ENCODE data around the gene TP53RK. TPM values are rescaled to one million over a fixed set of nuclear protein-coding genes. Genes with fewer than 3 reads are reported as not detected.
"Not testable (repeated sequence)": the region's sequence is repeated elsewhere in the genome, so short reads cannot be mapped to it uniquely, and the experiment has no call there.

Gene TP53RK
- total RNA-seq, 1 experiment from 2014 or later = 56.6 TPM

DNA sequence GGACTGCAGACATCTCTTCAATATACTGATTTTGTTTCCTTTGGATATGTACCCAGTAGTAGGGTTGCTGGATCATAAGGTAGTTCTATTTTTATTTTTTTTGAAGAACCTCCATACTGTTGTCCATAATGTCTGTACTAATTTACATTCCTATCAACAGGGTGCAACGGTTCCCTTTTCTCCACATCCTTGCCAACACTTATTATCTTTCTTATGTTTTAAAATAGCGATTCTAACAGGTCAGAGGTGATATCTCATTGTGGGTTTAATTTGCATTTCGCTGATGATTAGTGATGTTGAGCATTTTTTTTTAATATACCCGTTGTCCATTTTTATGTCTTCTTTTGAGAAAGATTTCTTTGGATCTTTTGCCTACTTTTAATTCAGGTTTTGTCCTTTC lies 2.0 kb upstream of the TP53RK start:
- no peak for DNase-seq (ENCODE audit: low read depth, low spot score)
- in situ Hi-C loops (cut with HindIII; ENCODE audit: low pct_unique_long_range_greater_than_20kb, low sequenced_read_pairs) = loop anchor here (25.0 kb wide), 1 partner anchor 154 kb away; no protein-coding TSS in a partner anchor

DNA sequence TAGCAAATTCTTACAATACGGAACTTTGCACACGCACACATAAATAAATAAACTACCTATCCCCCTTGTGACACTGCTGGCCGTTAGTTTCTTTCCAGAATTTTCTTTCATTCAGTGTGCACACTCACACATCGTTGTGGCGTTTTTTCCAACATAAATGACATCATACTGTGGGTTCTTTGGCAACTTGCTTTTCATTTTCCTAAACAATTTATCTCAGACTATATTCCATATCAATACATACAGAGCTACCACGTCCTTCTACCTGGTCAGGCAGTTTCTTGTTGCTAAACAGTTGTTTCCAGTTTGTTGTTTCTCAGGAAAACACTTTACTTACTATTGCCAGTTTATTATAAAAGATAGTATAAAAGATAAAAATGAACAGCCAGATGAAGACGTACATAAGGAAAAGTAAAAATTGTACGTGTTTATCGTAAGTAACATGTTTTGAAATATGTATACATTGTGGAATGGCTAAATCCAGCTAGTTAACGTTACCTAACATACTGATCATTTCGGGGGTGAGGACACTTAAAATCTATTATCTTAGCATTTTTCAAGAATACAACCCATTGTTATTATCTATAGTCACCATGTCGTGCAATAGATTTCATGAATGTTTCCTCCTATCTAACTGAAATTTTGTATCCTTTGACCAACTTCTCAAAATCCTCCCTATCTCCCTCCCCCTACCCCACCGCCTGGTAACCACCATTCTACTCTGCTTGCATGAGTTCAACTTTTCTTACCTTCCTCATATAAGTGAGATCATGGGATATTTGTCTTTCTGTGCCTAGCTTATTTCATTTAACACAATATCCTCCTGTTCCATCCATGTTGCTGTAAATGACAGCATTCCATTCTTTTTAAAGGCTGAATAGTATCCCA lies 1.2 kb upstream of the TP53RK start:
- in situ Hi-C loops (cut with HindIII; ENCODE audit: low pct_unique_long_range_greater_than_20kb, low sequenced_read_pairs) = loop anchor here (25.0 kb wide), 1 partner anchor 153 kb away; no protein-coding TSS in a partner anchor
- DNase-seq (ENCODE audit: low read depth, low spot score) = no peak

DNA sequence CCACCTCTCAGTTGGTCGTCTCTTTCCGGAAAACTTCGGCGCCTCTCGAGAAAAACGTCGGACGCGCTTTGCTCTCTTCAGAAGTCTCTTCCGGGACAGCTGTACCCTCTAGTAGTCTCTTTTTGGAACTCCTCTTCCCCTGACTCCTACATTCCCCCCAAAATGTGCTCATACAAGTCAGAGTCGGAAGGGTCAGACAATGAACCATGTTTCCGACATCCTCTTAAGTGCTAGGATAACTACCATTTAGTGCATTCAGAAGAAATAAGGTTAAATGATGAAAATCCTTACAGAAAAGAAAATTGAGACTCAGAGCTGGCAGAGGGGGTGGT lies 476 bp upstream of the TP53RK start:
- in situ Hi-C loops (cut with HindIII; ENCODE audit: low pct_unique_long_range_greater_than_20kb, low sequenced_read_pairs) = loop anchor here (25.0 kb wide), 1 partner anchor 152 kb away; no protein-coding TSS in a partner anchor

DNA sequence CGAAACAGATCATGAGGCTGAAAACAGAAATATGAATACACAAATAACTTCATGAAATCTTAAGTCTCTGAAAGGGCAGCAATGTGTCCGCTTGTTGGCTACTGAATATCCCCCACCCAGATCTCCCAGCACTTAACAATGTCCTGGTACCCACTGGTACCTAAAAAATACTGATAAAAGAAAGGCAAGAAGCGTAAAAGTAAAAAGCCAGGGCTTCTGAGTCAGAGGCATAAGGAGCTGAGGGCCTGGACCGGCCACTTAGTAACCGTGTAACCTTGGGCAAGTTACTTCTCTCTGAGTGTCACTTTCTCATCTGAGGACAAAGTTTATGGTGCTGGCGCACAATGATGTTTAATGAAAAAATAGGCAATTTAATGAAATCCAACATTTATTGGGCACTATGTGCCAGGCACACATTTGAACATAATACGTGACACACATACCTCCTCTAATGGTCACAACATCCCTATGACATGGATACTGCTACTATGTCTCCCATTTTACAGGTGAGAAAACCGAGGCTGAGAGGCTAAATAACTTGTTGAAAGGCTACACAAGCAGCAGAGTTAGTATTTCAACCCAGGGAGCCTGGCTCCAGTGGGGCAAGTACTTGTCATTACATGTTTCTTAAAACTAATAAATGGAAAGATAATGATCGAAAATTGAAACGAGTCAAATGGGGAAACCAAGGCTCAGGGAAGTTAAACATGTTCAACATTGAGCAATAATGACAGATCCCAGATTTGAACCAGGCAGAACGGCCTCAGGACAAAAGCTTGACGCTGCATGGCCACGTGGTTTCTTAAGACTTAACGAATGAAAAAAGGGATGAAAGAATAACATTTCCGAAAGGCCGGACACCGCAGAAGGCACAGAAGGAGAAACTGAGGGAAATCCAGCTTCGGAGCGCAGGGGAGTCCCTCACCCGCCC lies 828 bp downstream of the TP53RK start:
- peak; percentile 46 for DNase-seq (ENCODE audit: low read depth, low spot score)
- in situ Hi-C loops (cut with HindIII; ENCODE audit: low pct_unique_long_range_greater_than_20kb, low sequenced_read_pairs) = loop anchor here (25.0 kb wide), 1 partner anchor 151 kb away; no protein-coding TSS in a partner anchor

More for the DNA sequence above, 476 bp upstream of the TP53RK start:
- no peak for DNase-seq (ENCODE audit: low read depth, low spot score)

DNA sequence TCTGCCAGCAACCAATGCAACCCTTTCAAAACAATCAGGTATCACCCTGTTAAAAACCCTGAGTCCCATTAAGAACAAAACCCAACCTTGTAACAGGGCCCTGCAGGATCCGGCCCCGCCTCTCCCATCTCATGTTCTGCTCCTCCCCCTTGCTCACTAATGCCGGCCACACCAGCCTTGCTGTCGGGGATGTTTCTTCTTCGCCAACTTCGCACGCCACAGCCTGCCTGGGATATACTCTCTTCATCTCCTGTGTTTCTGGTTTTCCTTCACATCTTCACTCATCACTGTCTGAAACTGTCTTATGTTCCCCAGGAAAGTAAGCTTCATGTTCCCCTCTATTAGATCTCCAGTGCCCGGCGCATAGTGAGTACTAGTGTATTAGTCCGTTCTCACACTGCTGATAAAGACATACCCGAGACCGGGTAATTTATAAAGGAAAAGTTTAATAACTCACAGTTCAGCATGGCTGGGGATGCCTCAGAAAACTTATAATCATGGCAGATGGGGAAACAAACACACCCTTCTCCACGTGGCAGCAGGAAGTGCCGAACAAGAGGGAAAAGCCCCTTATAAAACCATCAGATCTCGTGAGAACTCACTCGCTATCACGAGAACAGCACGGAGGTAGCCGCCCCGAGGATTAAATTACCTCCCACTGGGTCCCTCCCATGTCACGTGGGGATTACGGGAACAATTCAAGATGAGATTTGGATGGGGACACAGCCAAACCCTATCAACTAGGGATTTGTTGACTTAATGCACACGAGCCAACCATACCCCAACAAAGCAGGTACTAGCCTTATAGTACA lies 5.1 kb downstream of the TP53RK start:
- in situ Hi-C loops (cut with HindIII; ENCODE audit: low pct_unique_long_range_greater_than_20kb, low sequenced_read_pairs) = loop anchor here (25.0 kb wide), 1 partner anchor 147 kb away; no protein-coding TSS in a partner anchor
- DNase-seq (ENCODE audit: low read depth, low spot score) = peak; percentile 92

DNA sequence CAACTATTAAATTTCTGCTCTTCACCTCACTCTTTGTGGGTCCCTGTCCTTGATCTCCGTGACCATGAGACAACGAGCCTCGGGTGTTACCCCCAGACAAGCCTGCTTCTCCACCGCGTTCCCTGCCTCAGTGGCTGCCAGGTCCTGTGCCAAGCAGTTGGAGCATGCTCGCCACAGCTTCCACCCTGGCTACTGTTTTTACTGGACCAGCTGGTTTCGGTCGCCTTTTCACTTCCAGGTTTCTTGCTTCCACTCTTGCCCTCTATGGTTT lies 5.6 kb downstream of the TP53RK start:
- in situ Hi-C loops (cut with HindIII; ENCODE audit: low pct_unique_long_range_greater_than_20kb, low sequenced_read_pairs) = loop anchor here (25.0 kb wide), 1 partner anchor 146 kb away; no protein-coding TSS in a partner anchor
- no peak for DNase-seq (ENCODE audit: low read depth, low spot score)

DNA sequence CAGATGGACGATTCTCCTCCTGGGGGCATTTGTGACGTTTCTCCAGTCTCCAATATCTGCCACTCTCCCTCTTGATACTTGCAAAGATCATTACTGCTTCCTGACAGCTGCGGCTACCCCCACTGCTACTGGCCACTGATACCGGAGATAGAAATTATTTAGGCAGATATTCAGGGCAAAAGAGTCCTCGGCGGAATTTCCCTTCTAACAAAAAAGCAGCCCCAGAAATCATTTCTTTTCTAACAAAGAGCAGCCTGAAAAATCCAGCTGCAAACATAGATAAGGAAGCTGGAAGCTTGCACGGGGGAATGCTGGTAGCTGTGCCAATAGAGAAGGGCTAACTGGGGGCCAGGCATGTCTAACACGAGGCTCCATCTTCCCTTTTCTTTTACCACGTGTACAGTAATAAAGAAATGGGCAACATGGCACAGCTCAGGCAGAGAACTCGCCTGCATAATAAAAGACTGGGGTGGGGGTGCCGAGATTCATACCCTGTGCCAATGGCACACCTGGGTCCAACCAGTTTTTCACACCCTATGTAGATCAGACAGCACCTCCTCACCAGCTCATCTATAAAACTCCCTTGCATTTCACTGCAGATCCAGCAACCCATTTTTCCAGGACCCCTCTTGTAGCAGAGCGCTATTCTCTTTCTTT lies 6.1 kb downstream of the TP53RK start:
- DNase-seq (ENCODE audit: low read depth, low spot score) = no peak
- in situ Hi-C loops (cut with HindIII; ENCODE audit: low pct_unique_long_range_greater_than_20kb, low sequenced_read_pairs) = loop anchor here (25.0 kb wide), 1 partner anchor 146 kb away; no protein-coding TSS in a partner anchor

DNA sequence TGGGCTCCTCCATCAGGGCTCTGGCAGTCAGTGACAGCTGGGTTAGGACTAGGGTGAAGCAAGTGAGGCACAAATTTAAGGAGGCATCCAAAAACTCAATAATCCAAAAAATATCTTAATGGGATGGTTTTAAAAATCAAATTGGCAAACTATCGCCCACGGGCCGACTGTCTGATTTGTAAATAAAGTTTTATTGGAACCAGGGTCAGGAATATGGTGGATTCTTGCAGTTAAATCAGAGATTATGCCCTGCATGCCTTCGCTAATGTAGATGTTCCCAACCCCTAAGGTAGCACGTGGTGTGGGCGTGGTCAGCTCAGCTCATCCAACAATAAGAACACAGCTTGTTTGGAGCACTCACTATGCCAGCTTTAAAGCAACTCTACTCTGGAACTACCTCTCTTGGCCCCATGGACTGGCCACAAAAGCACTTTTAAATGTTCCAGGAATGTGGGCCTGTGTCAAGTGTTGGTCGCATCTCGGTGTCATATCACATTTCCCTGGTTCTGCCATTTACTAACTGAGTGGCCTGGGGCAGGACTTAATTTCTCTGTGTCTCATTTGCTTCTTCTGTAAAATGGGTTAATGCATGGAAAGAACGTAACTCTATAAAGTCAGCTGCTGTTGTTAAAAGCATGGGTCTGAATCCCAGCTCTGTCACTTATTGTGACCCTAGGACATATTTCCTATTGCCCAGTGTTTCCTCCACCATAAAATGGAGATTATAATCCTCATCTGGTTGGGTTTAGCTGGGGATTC lies 7.0 kb downstream of the TP53RK start:
- in situ Hi-C loops (cut with HindIII; ENCODE audit: low pct_unique_long_range_greater_than_20kb, low sequenced_read_pairs) = loop anchor here (25.0 kb wide), 1 partner anchor 145 kb away; no protein-coding TSS in a partner anchor
- DNase-seq (ENCODE audit: low read depth, low spot score) = peak; percentile 64

DNA sequence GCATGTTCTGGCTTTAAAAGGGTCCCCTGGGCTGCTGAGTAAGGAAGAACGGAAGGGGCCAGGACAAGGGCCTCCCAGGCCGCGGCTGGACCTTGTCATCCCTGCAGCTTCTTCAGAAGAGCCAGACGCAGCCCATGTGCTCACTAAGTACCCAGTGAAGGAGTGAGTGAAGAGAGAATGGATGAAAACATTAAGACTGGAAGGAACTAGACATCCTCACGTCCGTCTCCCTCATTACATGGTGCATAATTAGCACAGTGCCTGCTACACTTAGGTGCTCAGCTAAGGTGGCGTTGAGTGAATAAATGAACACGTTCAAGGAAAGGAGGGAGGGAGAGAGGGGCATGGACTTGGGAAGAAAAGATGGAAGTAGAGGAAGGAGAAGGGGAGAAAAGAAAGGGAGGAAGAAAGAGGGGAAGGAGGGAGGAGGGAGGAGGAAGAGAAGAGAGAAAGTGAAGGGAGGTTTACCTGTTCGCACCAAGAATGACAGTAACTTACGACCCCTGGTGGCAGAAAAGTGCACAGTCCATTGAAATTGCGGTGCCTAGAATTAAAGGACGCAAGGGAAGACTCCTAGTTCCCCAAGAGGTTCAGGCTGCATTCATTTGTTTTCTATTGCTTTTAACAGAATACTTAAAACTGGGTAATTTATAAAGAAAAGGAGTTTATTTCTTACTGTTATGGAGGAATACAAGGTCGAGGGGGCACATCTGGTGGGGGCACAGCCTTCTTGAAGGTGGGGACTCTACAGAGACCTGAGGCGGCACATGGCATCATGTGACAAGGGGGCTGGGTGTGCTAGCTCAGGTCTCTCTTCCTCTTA lies 8.0 kb downstream of the TP53RK start:
- in situ Hi-C loops (cut with HindIII; ENCODE audit: low pct_unique_long_range_greater_than_20kb, low sequenced_read_pairs) = loop anchor here (25.0 kb wide), 1 partner anchor 144 kb away; no protein-coding TSS in a partner anchor
- DNase-seq (ENCODE audit: low read depth, low spot score) = peak; percentile 79

DNA sequence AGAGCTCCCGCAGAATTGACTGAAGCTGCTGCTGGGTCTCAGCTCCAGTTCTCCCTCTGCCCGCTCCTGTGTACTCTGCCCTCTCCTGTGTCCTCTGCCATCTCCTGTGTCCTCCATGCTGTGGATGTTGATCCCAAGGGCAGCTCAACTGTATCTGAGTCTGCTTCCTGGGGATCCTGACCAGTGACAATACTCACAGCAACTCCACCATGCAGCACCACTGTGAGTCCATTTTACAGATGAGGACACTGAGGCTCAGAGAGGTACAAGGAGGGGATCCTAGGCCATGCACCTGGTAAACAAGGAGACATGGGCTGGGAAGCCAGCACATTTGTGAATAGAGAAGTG lies 8.6 kb downstream of the TP53RK start:
- no peak for DNase-seq (ENCODE audit: low read depth, low spot score)
- in situ Hi-C loops (cut with HindIII; ENCODE audit: low pct_unique_long_range_greater_than_20kb, low sequenced_read_pairs) = loop anchor here (25.0 kb wide), 1 partner anchor 143 kb away; no protein-coding TSS in a partner anchor

DNA sequence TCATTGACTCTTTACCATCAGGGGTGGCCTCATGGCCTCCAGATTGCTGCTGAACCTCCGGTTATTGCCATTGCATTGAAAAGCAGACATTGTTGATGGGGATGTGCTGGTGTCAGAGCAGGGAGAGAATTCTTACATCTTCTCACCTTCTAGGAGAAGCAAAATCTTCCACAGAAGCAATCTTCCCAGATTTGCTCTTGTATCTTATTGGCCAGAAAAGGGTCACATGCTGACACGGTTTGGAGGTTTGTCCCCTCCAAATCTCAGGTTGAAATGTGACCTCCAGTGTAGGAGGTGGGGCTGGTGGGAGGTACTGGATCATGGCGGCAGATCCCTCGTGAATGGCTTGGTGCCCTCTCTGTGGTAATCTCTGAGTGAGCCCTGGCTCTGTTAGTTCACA lies 10.7 kb downstream of the TP53RK start:
- no peak for DNase-seq (ENCODE audit: low read depth, low spot score)
- in situ Hi-C loops (cut with HindIII; ENCODE audit: low pct_unique_long_range_greater_than_20kb, low sequenced_read_pairs) = loop anchor here (25.0 kb wide), 1 partner anchor 141 kb away; no protein-coding TSS in a partner anchor

DNA sequence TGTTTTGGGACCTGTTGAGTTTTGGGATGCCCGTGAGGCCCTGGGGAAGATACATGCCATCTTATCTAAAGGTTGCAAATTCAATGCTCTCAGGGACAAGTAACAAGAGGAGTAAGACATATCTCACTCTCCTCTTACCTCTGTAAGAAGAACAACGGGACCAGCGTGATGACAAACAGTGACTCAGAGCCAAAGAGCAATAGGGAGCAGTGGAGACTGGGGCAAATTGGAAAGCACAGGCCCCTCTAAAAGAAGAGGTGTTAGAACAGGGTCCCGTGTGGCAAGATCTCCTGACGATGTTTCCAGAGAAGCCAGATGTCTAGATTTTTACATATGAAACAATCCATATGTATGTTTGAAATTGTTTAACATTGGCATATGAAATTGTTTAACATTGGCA lies 11.6 kb downstream of the TP53RK start:
- in situ Hi-C loops (cut with HindIII; ENCODE audit: low pct_unique_long_range_greater_than_20kb, low sequenced_read_pairs) = loop anchor here (25.0 kb wide), 1 partner anchor 140 kb away; no protein-coding TSS in a partner anchor
- DNase-seq (ENCODE audit: low read depth, low spot score) = no peak

DNA sequence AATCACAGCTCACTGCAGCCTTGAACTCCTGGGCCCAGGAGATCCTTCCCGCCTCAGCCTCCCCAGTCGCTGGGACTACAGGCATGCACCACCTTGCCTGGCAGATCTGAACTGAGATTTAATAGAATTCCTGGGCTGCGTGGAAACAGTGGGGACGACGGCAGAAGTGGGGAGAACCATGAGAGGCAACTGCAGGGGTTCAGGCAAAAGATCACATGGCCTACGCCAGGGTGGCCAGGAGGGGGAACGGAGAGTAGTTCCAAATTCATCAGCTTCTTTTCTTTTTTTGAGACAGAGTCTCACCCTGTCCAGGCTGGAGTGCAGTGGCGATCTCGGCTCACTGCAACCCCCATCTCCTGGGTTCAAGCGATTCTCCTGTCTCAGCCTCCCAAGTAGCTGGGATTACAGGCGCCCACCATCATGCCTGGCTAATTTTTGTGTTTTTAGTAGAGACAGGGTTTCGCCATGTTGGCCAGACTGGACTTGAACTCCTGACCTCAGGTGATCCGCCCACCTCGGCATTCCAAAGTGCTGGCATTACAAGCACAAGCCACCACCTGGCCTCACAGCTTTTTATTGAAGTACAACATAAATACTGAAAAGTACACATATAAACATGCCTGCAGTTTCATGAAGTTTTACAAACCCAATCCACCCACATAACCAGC lies 12.5 kb downstream of the TP53RK start:
- in situ Hi-C loops (cut with HindIII; ENCODE audit: low pct_unique_long_range_greater_than_20kb, low sequenced_read_pairs) = loop anchor here (25.0 kb wide), 1 partner anchor 139 kb away; no protein-coding TSS in a partner anchor
- DNase-seq (ENCODE audit: low read depth, low spot score) = not testable (repeated sequence)

DNA sequence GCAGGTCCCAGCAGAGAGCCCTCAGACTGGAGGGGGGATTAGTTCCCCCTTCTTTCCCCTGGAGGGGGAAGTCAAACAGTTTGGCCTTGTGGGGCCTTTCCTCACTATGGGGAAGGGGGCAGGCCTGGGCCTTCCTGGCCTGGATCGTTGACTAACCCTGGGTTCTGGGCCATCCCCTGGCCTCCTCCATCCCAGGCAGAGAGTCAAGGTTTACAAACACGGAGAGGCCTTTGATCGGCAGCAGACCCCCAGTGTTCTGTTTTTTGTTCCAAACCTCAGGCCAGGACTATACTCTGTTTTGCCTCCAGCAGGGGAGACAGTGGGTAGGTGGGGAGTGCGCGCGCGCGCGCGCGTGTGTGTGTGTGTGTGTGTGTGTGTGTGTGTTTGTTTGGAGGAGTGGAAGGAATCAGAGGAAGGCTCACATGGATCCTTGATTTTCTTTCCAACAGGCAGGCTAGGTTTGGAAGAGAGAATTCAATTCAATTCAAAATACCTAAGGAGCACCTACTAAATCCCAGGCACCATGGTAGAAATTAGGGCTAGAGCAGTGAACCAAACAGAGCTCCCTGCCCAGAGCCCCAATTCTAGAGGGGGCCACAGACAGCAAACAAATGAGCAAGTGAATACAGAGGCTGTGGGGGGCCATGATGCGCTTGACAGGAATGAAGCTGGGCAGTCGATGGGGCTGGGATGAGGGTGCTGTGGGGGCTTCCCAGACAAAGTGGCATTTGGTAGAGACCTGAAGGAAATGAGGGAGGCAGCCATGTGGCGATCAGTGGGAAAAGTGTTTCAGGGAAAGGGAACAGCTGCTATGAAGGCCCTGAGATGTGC lies 14.8 kb downstream of the TP53RK start:
- in situ Hi-C loops (cut with HindIII; ENCODE audit: low pct_unique_long_range_greater_than_20kb, low sequenced_read_pairs) = loop anchor here (25.0 kb wide), 1 partner anchor 137 kb away; no protein-coding TSS in a partner anchor
- no peak for DNase-seq (ENCODE audit: low read depth, low spot score)

All from SK-MEL-5 (cell line).